MM.1S (cell line): ENCODE measurements around the gene TRIM52.

Experiments
- DNase-seq: peaks from one replicate; pipeline ENCODE4 v3.0.0-alpha.2; 2015
- H2AFZ ChIP-seq: fragments of 300-600 bp; sonication (generic); 2 replicates; pipeline ENCODE4 v1.6.0; 2016; ENCODE audit warnings: antibody characterized with exemption, low read length
- H3F3A ChIP-seq: fragments of 300-600 bp; sonication (generic); 2 replicates; pipeline ENCODE4 v1.6.1; 2016; ENCODE audit warnings: mild to moderate bottlenecking, antibody characterized with exemption, low read length, moderate library complexity, mixed read lengths; ENCODE audit not compliant: insufficient read depth
- H3K27ac ChIP-seq: fragments of 300-600 bp; sonication (generic); 2 replicates; pipeline ENCODE4 v1.5.1; 2016; ENCODE audit warnings: mild to moderate bottlenecking, low read length
- H3K27me3 ChIP-seq: fragments of 300-600 bp; sonication (generic); replicated peaks from 2 replicates; pipeline ENCODE4 v1.6.0; 2016; ENCODE audit warnings: low read length; ENCODE audit not compliant: insufficient read depth
- H3K36me3 ChIP-seq: fragments of 300-600 bp; sonication (generic); replicated peaks from 2 replicates; pipeline ENCODE4 v1.6.1; 2016; ENCODE audit warnings: mild to moderate bottlenecking, low read length, mixed read lengths; ENCODE audit not compliant: insufficient read depth
- H3K4me1 ChIP-seq: fragments of 300-600 bp; sonication (generic); 2 replicates; pipeline ENCODE4 v1.6.1; 2016; ENCODE audit warnings: low read length, mixed read lengths
- H3K4me2 ChIP-seq: fragments of 300-600 bp; sonication (generic); 2 replicates; pipeline ENCODE4 v1.6.0; 2016; ENCODE audit warnings: low read depth, low read length
- H3K4me3 ChIP-seq: fragments of 300-600 bp; sonication (generic); 2 replicates; pipeline ENCODE4 v1.5.1; 2016; ENCODE audit warnings: low read length, mixed read lengths
- H3K79me2 ChIP-seq: fragments of 300-600 bp; sonication (generic); 2 replicates; pipeline ENCODE4 v1.6.1; 2016; ENCODE audit warnings: mixed run types, low read length, mixed read lengths
- H3K9ac ChIP-seq: fragments of 300-600 bp; sonication (generic); 2 replicates; pipeline ENCODE4 v1.6.1; 2016; ENCODE audit warnings: low read length, mixed read lengths
- H3K9me2 ChIP-seq: fragments of 300-600 bp; sonication (generic); replicated peaks from 2 replicates; pipeline ENCODE4 v1.6.1; 2016; ENCODE audit warnings: mild to moderate bottlenecking, low read length, mixed read lengths; ENCODE audit not compliant: insufficient read depth
- H3K9me3 ChIP-seq: fragments of 300-600 bp; sonication (generic); replicated peaks from 2 replicates; pipeline ENCODE4 v1.6.1; 2016; ENCODE audit warnings: mild to moderate bottlenecking, low read length, mixed read lengths; ENCODE audit not compliant: insufficient read depth
- H4K20me1 ChIP-seq: fragments of 300-600 bp; sonication (generic); 2 replicates; pipeline ENCODE4 v1.6.1; 2016; ENCODE audit warnings: mild to moderate bottlenecking, low read length, moderate library complexity, mixed read lengths; ENCODE audit not compliant: insufficient read depth
- CTCF ChIP-seq: fragments of 300-600 bp; sonication (generic); IDR thresholded peaks from 2 replicates; pipeline ENCODE4 v1.5.1; 2016; ENCODE audit warnings: antibody characterized with exemption, low read length, mixed read lengths
- EZH2 ChIP-seq: fragments of 300-600 bp; sonication (generic); optimal IDR thresholded peaks from 2 replicates; pipeline ENCODE3; 2017; ENCODE audit warnings: low read depth, mild to moderate bottlenecking, antibody characterized with exemption, low read length, mixed read lengths
- EZH2phosphoT487 ChIP-seq: fragments of 300-600 bp; sonication (generic); IDR thresholded peaks from 2 replicates; pipeline ENCODE4 v1.6.1; 2018; ENCODE audit warnings: antibody characterized with exemption, low read length

The TRIM52 gene

GRCh38 chr5:181242031-181242451 lies 18.9 kb downstream of the TRIM52 start:
- Histone ChIP-seq H3K9me2 (no peaks in the 10 kb centered on the region), H3K27me3 (no peaks in the 10 kb centered on the region), H3K36me3 (peaks cover 36% of the 10 kb centered on the region), H2AFZ (no peak overlapping the region), H3K4me2 (peak overlapping the region; percentile 96), H3K79me2 (peaks cover 78% of the 10 kb centered on the region), H4K20me1 (peaks cover 27% of the 10 kb centered on the region), H3F3A (peaks cover 68% of the 10 kb centered on the region), H3K4me1 (peaks cover 30% of the 10 kb centered on the region), H3K9me3 (no peaks in the 10 kb centered on the region), H3K27ac (peak overlapping the region; percentile 80), H3K9ac (peak overlapping the region; percentile 99), H3K4me3 (peak overlapping the region; percentile 98)
- no peak for DNase-seq
- TF ChIP-seq EZH2 (no peak), EZH2phosphoT487 (no peak), CTCF (no peak)

- TF ChIP-seq CTCF: 0 out of 2 replicates have a peak, but pooled peaks have one; percentile 10
- no peak for TF ChIP-seq EZH2phosphoT487
- peaks cover 41% of the 10 kb centered on the region for H3K36me3 ChIP-seq
These were observed 19.5 kb downstream of the TRIM52 start for GRCh38 chr5:181241393-181241975.

GRCh38 chr5:181239062-181239663 lies 21.8 kb downstream of the TRIM52 start:
- H3K4me3 ChIP-seq: no peak overlapping the region
- TF ChIP-seq CTCF: no peak
- no peak for TF ChIP-seq EZH2phosphoT487
- no peak for TF ChIP-seq EZH2
- no peaks in the 10 kb centered on the region for H3K9me3 ChIP-seq
- H3K4me1 ChIP-seq: peaks cover 12% of the 10 kb centered on the region
- H2AFZ ChIP-seq: no peak overlapping the region
- H3F3A ChIP-seq: peaks cover 81% of the 10 kb centered on the region
- H3K9me2 ChIP-seq: no peaks in the 10 kb centered on the region
- H3K27me3 ChIP-seq: no peaks in the 10 kb centered on the region
- H3K27ac ChIP-seq: no peak overlapping the region
- no peak overlapping the region for H3K4me2 ChIP-seq
- no peak for DNase-seq
- no peak overlapping the region for H3K9ac ChIP-seq
- H4K20me1 ChIP-seq: peaks cover 34% of the 10 kb centered on the region
- peaks cover 44% of the 10 kb centered on the region for H3K36me3 ChIP-seq
- H3K79me2 ChIP-seq: peaks cover 66% of the 10 kb centered on the region

More at GRCh38 chr5:181241393-181241975, 19.5 kb downstream of the TRIM52 start:
- Histone ChIP-seq H3K9me2 (no peaks in the 10 kb centered on the region), H3K9ac (peak overlapping the region; percentile 99), H3K4me1 (peaks cover 25% of the 10 kb centered on the region), H2AFZ (no peak overlapping the region), H3K27me3 (no peaks in the 10 kb centered on the region), H3K4me2 (peak overlapping the region; percentile 96), H3K79me2 (peaks cover 75% of the 10 kb centered on the region), H3K9me3 (no peaks in the 10 kb centered on the region), H3K4me3 (peak overlapping the region; percentile 98), H3F3A (peaks cover 73% of the 10 kb centered on the region), H3K27ac (peak overlapping the region; percentile 80), H4K20me1 (peaks cover 28% of the 10 kb centered on the region)
- peak; percentile 78 for DNase-seq
